ENCODE measurements around the gene SPATA31C2. TPM values are rescaled to one million over a fixed set of nuclear protein-coding genes. Genes with fewer than 3 reads are reported as not detected.
A peak's percentile ranks its signal among the peaks of the same experiment; 100 is the strongest.
"Not testable (repeated sequence)": the region's sequence is repeated elsewhere in the genome, so short reads cannot be mapped to it uniquely, and the experiment has no call there.

SPATA31C2 gene
- total RNA-seq, result not detected

- ATAC-seq (replicated peaks in 1 of 2); H3K9me3 Mint-ChIP-seq; H3K4me3 Mint-ChIP-seq; H3K4me1 Mint-ChIP-seq (ENCODE audit: low read depth); H3K36me3 Mint-ChIP-seq (ENCODE audit: insufficient read depth in 2 of 2); DNase-seq; H3K27ac Mint-ChIP-seq: not testable (repeated sequence)
- peaks cover 18% of the 10 kb centered on the region for H3K27me3 Mint-ChIP-seq (ENCODE audit: low read depth)
These were observed at the start of gene SPATA31C2 for GRCh38 chr9:88138375-88138774. Gene SPATA31C2 (minus strand): TSS chr9:88138475. CDS start chr9:88138446, 29 bp downstream.

- no peak overlapping the region for H3K27ac Mint-ChIP-seq
- H3K4me3 Mint-ChIP-seq, result no peak overlapping the region
- peaks cover 38% of the 10 kb centered on the region for H3K27me3 Mint-ChIP-seq (ENCODE audit: low read depth)
- no peaks in the 10 kb centered on the region for H3K4me1 Mint-ChIP-seq (ENCODE audit: low read depth)
- DNase-seq (no peak), ATAC-seq (replicated peaks in 1 of 2) (no peak)
- H3K9me3 Mint-ChIP-seq, result peaks cover 0 to 3% of the 10 kb centered on the region in 2 donors
- no peaks in the 10 kb centered on the region for H3K36me3 Mint-ChIP-seq (ENCODE audit: insufficient read depth in 2 of 2)
These were observed 49.4 kb upstream of the SPATA31C2 start for GRCh38 chr9:88187631-88188030.

- ATAC-seq (replicated peaks in 1 of 2) (no peak), DNase-seq (no peak)
- H3K4me3 Mint-ChIP-seq, result no peak overlapping the region
- peaks cover 35% of the 10 kb centered on the region for H3K27me3 Mint-ChIP-seq (ENCODE audit: low read depth)
- H3K27ac Mint-ChIP-seq, result no peak overlapping the region
- peaks cover 0 to 3% of the 10 kb centered on the region in 2 donors for H3K9me3 Mint-ChIP-seq
- no peaks in the 10 kb centered on the region for H3K36me3 Mint-ChIP-seq (ENCODE audit: insufficient read depth in 2 of 2)
- no peaks in the 10 kb centered on the region for H3K4me1 Mint-ChIP-seq (ENCODE audit: low read depth)
These were observed 48.3 kb upstream of the SPATA31C2 start for GRCh38 chr9:88186495-88187110.

- Mint-ChIP-seq H3K9me3 (no peaks in the 10 kb centered on the region), H3K4me3 (no peak overlapping the region), H3K27ac (no peak overlapping the region), H3K4me1 (ENCODE audit: low read depth) (no peaks in the 10 kb centered on the region), H3K36me3 (ENCODE audit: insufficient read depth in 2 of 2) (no peaks in the 10 kb centered on the region), H3K27me3 (ENCODE audit: low read depth) (peaks cover 34% of the 10 kb centered on the region)
- DNase-seq (no peak), ATAC-seq (replicated peaks in 1 of 2) (no peak)
These were observed 46.7 kb upstream of the SPATA31C2 start for GRCh38 chr9:88184976-88185375.

GRCh38 chr9:88183798-88184495 is 45.7 kb upstream of the SPATA31C2 start:
- Mint-ChIP-seq H3K36me3 (ENCODE audit: insufficient read depth in 2 of 2) (no peaks in the 10 kb centered on the region), H3K4me1 (ENCODE audit: low read depth) (peaks cover 4% of the 10 kb centered on the region), H3K27ac (no peak overlapping the region), H3K27me3 (ENCODE audit: low read depth) (peaks cover 30% of the 10 kb centered on the region), H3K9me3 (no peaks in the 10 kb centered on the region), H3K4me3 (no peak overlapping the region)
- ATAC-seq (replicated peaks in 1 of 2), result no peak
- no peak for DNase-seq

GRCh38 chr9:88182501-88182900 is 44.2 kb upstream of the SPATA31C2 start:
- Mint-ChIP-seq H3K27me3 (ENCODE audit: low read depth) (peaks cover 36% of the 10 kb centered on the region), H3K27ac (no peak overlapping the region), H3K9me3 (no peaks in the 10 kb centered on the region), H3K4me3 (no peak overlapping the region), H3K4me1 (ENCODE audit: low read depth) (peaks cover 10% of the 10 kb centered on the region), H3K36me3 (ENCODE audit: insufficient read depth in 2 of 2) (no peaks in the 10 kb centered on the region)
- ATAC-seq (replicated peaks in 1 of 2) (no peak), DNase-seq (no peak)

GRCh38 chr9:88180081-88180765 is 41.9 kb upstream of the SPATA31C2 start:
- H3K4me3 Mint-ChIP-seq, result no peak overlapping the region
- no peaks in the 10 kb centered on the region for H3K36me3 Mint-ChIP-seq (ENCODE audit: insufficient read depth in 2 of 2)
- no peak overlapping the region for H3K27ac Mint-ChIP-seq
- peaks cover 46% of the 10 kb centered on the region for H3K27me3 Mint-ChIP-seq (ENCODE audit: low read depth)
- DNase-seq, result no peak
- no peaks in the 10 kb centered on the region for H3K9me3 Mint-ChIP-seq
- ATAC-seq (replicated peaks in 1 of 2), result no peak
- peaks cover 10% of the 10 kb centered on the region for H3K4me1 Mint-ChIP-seq (ENCODE audit: low read depth)

- no peak overlapping the region for H3K4me3 Mint-ChIP-seq
- H3K36me3 Mint-ChIP-seq (ENCODE audit: insufficient read depth in 2 of 2), result no peaks in the 10 kb centered on the region
- H3K4me1 Mint-ChIP-seq (ENCODE audit: low read depth), result peaks cover 10% of the 10 kb centered on the region
- no peak overlapping the region for H3K27ac Mint-ChIP-seq
- ATAC-seq (replicated peaks in 1 of 2) (peak; percentile 42 to 45), DNase-seq (peak; percentile 15 to 17)
- H3K27me3 Mint-ChIP-seq (ENCODE audit: low read depth), result peaks cover 49% of the 10 kb centered on the region
- H3K9me3 Mint-ChIP-seq, result no peaks in the 10 kb centered on the region
These were observed 40.8 kb upstream of the SPATA31C2 start for GRCh38 chr9:88179062-88179521.

GRCh38 chr9:88178641-88179040 is 40.4 kb upstream of the SPATA31C2 start:
- peaks cover 10% of the 10 kb centered on the region for H3K4me1 Mint-ChIP-seq (ENCODE audit: low read depth)
- H3K9me3 Mint-ChIP-seq, result no peaks in the 10 kb centered on the region
- peaks cover 45% of the 10 kb centered on the region for H3K27me3 Mint-ChIP-seq (ENCODE audit: low read depth)
- no peak for DNase-seq
- H3K36me3 Mint-ChIP-seq (ENCODE audit: insufficient read depth in 2 of 2), result no peaks in the 10 kb centered on the region
- ATAC-seq (replicated peaks in 1 of 2), result no peak
- no peak overlapping the region for H3K4me3 Mint-ChIP-seq
- H3K27ac Mint-ChIP-seq, result no peak overlapping the region

- DNase-seq (no peak), ATAC-seq (replicated peaks in 1 of 2) (no peak)
- no peak overlapping the region for H3K4me3 Mint-ChIP-seq
- peaks cover 18% of the 10 kb centered on the region for H3K4me1 Mint-ChIP-seq (ENCODE audit: low read depth)
- no peaks in the 10 kb centered on the region for H3K36me3 Mint-ChIP-seq (ENCODE audit: insufficient read depth in 2 of 2)
- no peak overlapping the region for H3K27ac Mint-ChIP-seq
- no peaks in the 10 kb centered on the region for H3K9me3 Mint-ChIP-seq
- peaks cover 45% of the 10 kb centered on the region for H3K27me3 Mint-ChIP-seq (ENCODE audit: low read depth)
These were observed 39.1 kb upstream of the SPATA31C2 start for GRCh38 chr9:88177371-88177770.

GRCh38 chr9:88174324-88174723 is 36.0 kb upstream of the SPATA31C2 start:
- no peaks in the 10 kb centered on the region for H3K9me3 Mint-ChIP-seq
- H3K4me1 Mint-ChIP-seq (ENCODE audit: low read depth), result peaks cover 18% of the 10 kb centered on the region
- H3K4me3 Mint-ChIP-seq, result no peak overlapping the region
- no peak for ATAC-seq (replicated peaks in 1 of 2)
- DNase-seq, result no peak
- no peaks in the 10 kb centered on the region for H3K36me3 Mint-ChIP-seq (ENCODE audit: insufficient read depth in 2 of 2)
- H3K27me3 Mint-ChIP-seq (ENCODE audit: low read depth), result peaks cover 31% of the 10 kb centered on the region
- H3K27ac Mint-ChIP-seq, result no peak overlapping the region

GRCh38 chr9:88173378-88173999 is 35.2 kb upstream of the SPATA31C2 start:
- peaks cover 9% of the 10 kb centered on the region for H3K4me1 Mint-ChIP-seq (ENCODE audit: low read depth)
- H3K27ac Mint-ChIP-seq, result no peak overlapping the region
- peaks cover 0 to 1% of the 10 kb centered on the region in 2 donors for H3K9me3 Mint-ChIP-seq
- H3K27me3 Mint-ChIP-seq (ENCODE audit: low read depth), result peaks cover 24% of the 10 kb centered on the region
- ATAC-seq (replicated peaks in 1 of 2), result peak in 1 of 2 donors; percentile 41
- peak; percentile 42 to 47 for DNase-seq
- H3K4me3 Mint-ChIP-seq, result no peak overlapping the region
- no peaks in the 10 kb centered on the region for H3K36me3 Mint-ChIP-seq (ENCODE audit: insufficient read depth in 2 of 2)

GRCh38 chr9:88169700-88170099 is 31.4 kb upstream of the SPATA31C2 start:
- Mint-ChIP-seq H3K36me3 (ENCODE audit: insufficient read depth in 2 of 2) (no peaks in the 10 kb centered on the region), H3K27ac (no peak overlapping the region), H3K4me3 (no peak overlapping the region), H3K9me3 (peaks cover 0 to 1% of the 10 kb centered on the region in 2 donors), H3K27me3 (ENCODE audit: low read depth) (peaks cover 20% of the 10 kb centered on the region), H3K4me1 (ENCODE audit: low read depth) (peaks cover 8% of the 10 kb centered on the region)
- DNase-seq (no peak), ATAC-seq (replicated peaks in 1 of 2) (no peak)

Data from activated T-cell treated with anti-CD3 and anti-CD28 coated beads, Interleukin-2, amount 50 U/mL, for 72 hours (primary cell).